GM21737 (cell line): ENCODE measurements around the gene RPL38.

ENCODE experiments used
- ATAC-seq: cut with Tn5 transposase; IDR thresholded peaks from one replicate; pipeline ENCODE4 v1.9.1; 2021; ENCODE audit warnings: mild to moderate bottlenecking, moderate library complexity; ENCODE audit not compliant: unreplicated experiment

The RPL38 gene

DNA sequence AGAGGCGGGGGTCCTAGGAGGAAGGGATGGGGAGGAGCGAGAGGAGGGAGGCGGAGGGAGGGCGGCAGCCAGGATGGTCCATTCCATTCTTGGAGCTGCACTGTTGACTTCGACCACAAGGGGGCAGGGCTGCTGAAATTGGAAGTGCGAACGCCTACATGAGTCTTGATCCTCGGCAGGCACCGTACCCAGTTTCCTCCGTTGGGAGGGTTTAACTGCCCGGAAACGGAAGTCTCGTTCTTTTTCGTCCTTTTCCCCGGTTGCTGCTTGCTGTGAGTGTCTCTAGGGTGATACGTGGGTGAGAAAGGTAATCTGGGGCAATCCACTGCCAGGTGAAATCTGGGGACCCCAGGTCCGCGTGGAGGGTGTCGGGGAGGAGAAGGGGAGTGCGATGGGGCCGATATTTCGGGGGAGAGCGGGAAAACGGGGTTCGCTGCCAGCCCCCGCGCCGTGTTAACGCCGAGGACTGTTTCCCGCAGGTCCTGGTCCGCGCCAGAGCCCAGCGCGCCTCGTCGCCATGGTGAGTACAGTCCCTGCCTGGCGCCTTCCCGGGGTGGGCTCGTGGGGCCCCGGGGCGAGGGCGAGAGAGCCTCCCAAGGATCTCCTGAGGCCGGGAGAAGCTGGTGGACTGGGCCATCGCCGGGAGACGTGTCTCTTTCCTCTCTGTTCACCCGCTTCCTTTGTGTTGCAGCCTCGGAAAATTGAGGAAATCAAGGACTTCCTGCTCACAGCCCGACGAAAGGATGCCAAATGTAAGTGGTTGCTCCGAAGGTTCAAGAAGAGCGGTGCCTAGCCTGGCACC lies at the start of gene RPL38:
Gene RPL38, plus strand, starts transcription at position 240 of the 802 bp plus-strand sequence. Its CDS starts 278 bp downstream, at position 518.
- peak; percentile 58 for ATAC-seq

- no peak for ATAC-seq
Measured at GRCh38 chr17:74153821-74154430, 49.6 kb upstream of the RPL38 start.

GRCh38 chr17:74156878-74157277 lies 46.6 kb upstream of the RPL38 start:
- no peak for ATAC-seq

- no peak for ATAC-seq
Measured at GRCh38 chr17:74157366-74157765, 46.1 kb upstream of the RPL38 start.

GRCh38 chr17:74158761-74159160 lies 44.7 kb upstream of the RPL38 start:
- no peak for ATAC-seq

- ATAC-seq = no peak
Measured at GRCh38 chr17:74159226-74159840, 44.1 kb upstream of the RPL38 start.

DNA sequence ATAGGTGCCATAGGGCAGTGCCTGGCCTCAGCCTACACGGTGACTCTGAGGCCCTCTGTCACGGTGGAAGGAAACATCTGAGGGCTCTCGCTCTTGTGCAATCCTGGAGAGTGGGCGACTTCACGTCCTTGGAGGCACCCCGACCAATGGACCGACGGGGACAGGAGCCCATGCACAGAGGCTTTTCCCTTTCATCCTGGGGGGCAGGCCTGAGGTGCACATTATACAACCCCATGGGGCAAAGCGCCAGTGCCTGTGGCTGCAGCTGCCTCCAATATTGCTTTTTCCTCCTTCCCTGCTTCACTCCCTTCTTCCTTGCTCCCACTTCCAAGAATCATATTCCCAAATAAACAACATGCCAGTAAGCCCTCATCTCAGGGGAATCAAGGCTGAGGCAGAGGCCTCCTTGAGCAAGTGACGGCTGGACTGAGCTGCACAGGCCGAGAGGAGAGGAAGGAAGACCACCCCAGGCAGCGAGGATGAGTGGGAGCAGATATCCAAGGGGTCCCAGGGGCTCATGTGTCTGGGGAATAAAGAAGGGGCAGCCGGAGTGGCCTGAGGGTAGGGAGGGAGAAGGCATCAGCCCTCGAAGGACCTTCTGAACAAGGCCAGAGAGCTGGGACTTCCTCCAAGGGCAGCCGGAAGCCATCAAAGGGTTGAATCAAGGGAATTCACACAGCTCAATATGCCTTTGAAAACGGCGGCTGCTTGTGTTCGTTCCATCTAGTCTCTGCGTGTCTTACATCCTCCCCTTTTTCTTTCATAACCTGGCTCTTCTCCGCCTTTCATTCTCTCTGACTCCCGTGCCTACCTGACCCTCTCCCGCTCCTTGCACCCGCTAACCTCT lies 42.6 kb upstream of the RPL38 start:
- ATAC-seq = no peak

DNA sequence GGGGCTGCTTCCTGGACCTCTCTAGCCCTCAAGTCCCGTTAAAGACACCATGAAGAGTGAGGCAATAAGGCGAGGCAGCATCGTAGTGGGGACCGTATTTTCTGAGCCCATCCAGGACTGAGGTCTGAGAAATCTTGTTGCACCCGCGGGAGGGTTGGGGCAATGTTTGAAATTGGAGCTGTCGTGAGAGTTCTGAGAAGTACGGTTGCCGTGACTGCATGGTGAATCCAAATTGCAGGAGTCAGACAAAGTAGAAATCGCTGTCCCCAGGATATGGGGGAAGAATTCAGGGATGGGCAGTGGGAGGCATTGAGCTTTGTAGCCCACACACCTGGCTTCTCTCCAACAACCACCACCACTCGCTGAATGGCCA lies 42.0 kb upstream of the RPL38 start:
- ATAC-seq = no peak

DNA sequence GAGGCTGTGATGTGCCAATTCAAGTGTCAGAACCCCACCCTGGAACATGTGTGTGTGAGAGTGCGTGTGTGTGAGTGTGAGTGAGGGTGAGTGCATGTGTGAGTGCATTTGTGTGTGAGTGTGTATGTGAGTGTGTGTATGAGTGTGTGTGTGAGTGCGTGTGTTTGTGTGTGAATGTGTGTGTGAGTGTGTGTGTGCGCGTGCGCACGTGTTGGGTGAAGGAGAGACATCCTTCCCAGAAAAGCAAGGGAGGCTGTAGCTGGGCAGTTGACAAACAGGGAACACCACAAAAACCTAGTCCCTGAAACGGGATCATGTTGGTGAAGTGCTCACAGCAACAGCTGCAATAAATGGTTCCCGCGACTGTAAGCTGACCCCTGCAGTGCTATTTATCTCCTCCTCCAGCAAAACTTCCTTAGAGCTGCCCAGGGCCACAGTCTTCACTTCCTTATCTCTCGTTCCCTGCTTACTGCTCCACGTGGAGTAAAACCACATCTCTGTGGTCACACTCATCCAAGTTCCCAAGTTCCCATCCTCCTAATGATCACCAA lies 40.1 kb upstream of the RPL38 start:
- no peak for ATAC-seq

- ATAC-seq = no peak
Measured at GRCh38 chr17:74163836-74164235, 39.6 kb upstream of the RPL38 start.

DNA sequence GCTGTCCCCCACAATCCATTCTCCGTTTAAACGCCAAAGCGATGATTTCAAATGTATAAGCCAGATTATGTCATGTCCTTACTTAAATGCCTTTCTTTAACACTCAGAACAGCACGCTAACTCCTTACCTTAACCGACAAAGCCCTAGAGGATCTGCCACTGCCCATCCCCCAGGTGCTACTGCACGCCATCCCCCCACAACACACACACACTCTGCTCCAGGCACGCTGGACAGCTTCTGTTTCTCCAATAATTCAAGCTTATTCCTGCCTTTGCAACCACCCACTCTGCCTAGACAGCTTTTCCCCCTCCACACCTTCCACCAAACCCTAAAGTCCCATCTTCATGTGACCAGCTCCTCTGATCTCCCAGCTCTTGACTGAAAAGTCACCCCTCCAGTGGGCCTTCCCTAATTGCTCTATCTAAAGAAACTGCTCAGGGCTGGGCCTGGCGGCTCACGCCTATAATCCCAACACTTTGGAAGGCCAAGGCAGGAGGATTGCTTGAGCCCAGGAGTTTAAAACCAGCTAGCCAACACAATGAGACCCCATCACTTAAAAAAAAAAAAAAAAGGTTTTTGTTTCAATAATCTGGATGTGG lies 38.9 kb upstream of the RPL38 start:
- no peak for ATAC-seq

DNA sequence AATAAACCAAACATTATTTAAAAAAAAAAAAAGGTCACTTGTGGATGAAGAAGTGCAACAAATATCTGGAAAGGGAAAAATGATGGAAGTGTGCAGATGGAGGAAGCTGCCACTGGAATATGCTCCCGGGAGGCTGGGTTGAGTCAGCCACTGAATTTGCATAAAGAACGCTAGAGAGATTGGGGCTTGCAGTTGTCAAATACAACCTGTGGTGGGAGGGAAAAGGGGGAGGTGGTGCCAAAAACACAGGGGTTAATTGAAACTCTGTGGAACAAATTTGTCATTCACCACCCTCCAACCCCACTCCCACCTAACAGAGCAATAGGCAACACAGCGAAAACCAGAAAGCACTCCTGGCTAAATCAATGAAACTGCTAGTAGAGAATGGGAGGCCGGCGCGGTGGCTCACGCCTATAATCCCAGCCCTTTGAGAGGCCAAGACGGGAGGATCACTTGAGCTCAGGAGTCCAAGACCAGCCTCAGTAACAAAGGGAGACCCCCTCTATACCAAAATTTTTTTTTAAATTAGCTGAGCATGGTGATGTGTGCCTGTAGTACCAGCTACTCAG lies 37.6 kb upstream of the RPL38 start:
- ATAC-seq = no peak

DNA sequence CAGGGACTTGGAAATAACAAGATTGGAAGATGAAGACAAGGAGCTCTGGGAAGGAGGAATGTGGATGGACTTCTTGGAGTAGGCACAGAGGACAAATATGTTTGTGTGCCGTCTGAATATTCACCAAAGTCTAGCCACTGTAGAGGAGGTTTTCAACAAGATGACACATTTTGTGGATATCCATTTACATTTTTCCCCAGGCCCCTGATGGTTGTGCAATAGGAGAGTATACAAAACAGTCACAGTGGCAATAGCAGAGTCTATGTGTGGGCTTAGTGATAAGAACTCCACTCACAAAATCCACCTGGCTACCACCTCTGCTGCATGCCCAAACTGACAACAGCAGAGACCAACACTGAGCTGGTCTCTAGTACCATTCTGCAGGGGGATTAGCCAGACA lies 32.6 kb upstream of the RPL38 start:
- ATAC-seq = no peak

- ATAC-seq = no peak
Measured at GRCh38 chr17:74172700-74173099, 30.8 kb upstream of the RPL38 start.

DNA sequence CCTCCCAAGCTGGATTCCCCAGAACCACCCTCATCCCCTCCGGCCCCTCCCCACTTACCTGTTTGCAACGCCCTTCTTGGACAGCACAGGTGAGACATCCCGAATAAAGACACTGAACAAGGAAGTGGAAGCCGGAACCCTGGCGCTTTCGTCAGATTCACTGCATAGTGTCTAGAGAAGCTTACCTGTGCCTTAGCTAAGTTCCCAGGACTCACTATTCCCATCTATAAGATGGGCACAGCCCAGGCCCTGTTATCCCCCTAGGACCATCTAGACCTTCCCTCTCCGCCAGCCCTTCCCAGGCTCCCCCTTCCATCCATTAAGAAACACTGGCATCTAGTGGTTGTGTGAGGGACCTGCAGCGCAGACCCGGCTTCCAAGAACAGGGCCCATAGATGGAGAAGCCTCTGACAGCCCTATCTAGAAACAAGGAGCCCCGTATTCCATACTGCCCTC lies 26.9 kb upstream of the RPL38 start:
- no peak for ATAC-seq

DNA sequence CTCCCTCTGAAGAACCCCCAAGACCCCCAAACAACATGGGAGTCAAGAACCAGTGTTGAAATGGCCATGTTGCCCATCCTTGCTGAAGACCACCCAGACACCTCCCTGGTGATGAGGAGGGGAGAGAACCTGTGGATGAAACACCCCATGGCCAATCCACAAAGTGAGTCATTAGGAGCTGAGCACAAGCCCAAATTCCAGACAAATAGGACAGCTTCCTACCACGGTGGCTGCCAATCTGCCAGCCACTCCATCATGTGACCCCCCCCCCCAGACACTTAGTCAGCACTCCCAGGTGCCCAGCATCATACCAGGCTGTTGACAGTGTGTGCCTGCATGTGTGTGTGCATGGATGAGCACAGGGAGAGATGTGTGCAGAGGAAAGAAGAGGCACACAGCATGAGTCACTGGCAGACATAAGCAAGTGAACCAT lies 26.4 kb upstream of the RPL38 start:
- no peak for ATAC-seq

GRCh38 chr17:74179576-74179975 lies 23.9 kb upstream of the RPL38 start:
- no peak for ATAC-seq

GRCh38 chr17:74180336-74180735 lies 23.1 kb upstream of the RPL38 start:
- ATAC-seq = no peak

DNA sequence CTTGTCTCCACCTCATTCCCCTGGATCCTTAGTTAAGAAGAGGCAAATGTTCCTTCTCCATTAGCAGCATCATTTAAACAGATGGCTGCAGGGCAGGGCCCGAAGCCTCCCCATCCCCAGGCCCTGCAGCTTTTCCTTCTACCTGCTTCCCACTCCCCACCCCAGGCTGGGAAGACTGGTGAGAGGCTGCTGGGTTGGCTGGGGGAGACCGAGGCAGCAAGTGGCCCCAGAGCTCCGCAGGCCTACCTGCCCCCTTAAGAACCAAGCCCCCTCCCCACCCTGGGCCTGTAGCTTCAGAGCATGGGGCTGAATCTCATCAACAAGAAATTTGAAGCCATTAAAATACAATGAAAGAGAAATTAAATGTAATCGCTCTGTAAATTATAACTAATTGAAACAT lies 22.1 kb upstream of the RPL38 start:
- no peak for ATAC-seq
